Nephron progenitor cell (in vitro differentiated cells): Measurements from ENCODE around the gene SARM1.

Experiments
- DNase-seq: peaks from one replicate; pipeline ENCODE4 v3.0.0; 2021
- H3K27ac Mint-ChIP-seq: 2 replicates; pipeline ENCODE4 v1.8.0; 2021; ENCODE audit warnings: mild to moderate bottlenecking, moderate library complexity, mixed read lengths
- H3K27me3 Mint-ChIP-seq: 2 replicates; pipeline ENCODE4 v1.8.0; 2021; ENCODE audit warnings: mild to moderate bottlenecking, low read depth, mixed read lengths; ENCODE audit not compliant: poor library complexity
- H3K36me3 Mint-ChIP-seq: 2 replicates; pipeline ENCODE4 v1.8.0; 2021; ENCODE audit warnings: low read depth, mixed read lengths
- H3K4me1 Mint-ChIP-seq: 2 replicates; pipeline ENCODE4 v1.8.0; 2021; ENCODE audit warnings: mixed read lengths
- H3K4me3 Mint-ChIP-seq: 2 replicates; pipeline ENCODE4 v1.8.0; 2021; ENCODE audit warnings: mild to moderate bottlenecking, moderate library complexity, mixed read lengths
- H3K9me3 Mint-ChIP-seq: 2 replicates; pipeline ENCODE4 v1.8.0; 2021; ENCODE audit warnings: mild to moderate bottlenecking, moderate library complexity, mixed read lengths
- TF ChIP-seq, protein P1 (sequence below): fragments of 200-600 bp; sonication (generic); IDR thresholded peaks from 2 replicates; pipeline ENCODE4 v1.5.0; 2021; ENCODE audit warnings: antibody characterized with exemption

The SARM1 gene

DNA sequence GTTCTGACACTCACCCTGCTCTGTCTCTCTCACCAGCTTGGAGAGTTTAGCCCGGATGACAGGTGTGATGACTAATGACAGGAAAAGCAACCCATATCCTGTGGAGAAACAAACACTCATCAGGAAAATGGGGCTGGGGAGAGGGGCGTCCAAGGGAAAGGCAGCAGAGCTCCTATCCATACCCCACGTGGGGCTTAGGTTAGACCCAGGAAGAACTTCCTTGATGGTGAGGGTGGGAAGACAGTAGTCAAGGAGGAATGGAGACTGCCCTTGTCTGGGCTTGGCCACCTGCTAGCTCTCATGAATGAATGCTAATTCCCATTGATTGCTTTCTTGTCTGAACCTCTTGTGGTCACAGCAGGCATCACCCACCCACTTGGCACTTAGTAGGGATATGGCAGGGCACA, 30.7 kb downstream of the SARM1 start:
- H3K27me3 Mint-ChIP-seq: peaks cover 12% of the 10 kb centered on the region
- TF ChIP-seq, protein P1, sequence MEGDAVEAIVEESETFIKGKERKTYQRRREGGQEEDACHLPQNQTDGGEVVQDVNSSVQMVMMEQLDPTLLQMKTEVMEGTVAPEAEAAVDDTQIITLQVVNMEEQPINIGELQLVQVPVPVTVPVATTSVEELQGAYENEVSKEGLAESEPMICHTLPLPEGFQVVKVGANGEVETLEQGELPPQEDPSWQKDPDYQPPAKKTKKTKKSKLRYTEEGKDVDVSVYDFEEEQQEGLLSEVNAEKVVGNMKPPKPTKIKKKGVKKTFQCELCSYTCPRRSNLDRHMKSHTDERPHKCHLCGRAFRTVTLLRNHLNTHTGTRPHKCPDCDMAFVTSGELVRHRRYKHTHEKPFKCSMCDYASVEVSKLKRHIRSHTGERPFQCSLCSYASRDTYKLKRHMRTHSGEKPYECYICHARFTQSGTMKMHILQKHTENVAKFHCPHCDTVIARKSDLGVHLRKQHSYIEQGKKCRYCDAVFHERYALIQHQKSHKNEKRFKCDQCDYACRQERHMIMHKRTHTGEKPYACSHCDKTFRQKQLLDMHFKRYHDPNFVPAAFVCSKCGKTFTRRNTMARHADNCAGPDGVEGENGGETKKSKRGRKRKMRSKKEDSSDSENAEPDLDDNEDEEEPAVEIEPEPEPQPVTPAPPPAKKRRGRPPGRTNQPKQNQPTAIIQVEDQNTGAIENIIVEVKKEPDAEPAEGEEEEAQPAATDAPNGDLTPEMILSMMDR: no peak
- H3K36me3 Mint-ChIP-seq: peaks cover 17% of the 10 kb centered on the region
- no peaks in the 10 kb centered on the region for H3K9me3 Mint-ChIP-seq
- H3K4me1 Mint-ChIP-seq: peaks cover 50% of the 10 kb centered on the region
- H3K27ac Mint-ChIP-seq: no peak overlapping the region
- no peak for DNase-seq
- H3K4me3 Mint-ChIP-seq: no peak overlapping the region

DNA sequence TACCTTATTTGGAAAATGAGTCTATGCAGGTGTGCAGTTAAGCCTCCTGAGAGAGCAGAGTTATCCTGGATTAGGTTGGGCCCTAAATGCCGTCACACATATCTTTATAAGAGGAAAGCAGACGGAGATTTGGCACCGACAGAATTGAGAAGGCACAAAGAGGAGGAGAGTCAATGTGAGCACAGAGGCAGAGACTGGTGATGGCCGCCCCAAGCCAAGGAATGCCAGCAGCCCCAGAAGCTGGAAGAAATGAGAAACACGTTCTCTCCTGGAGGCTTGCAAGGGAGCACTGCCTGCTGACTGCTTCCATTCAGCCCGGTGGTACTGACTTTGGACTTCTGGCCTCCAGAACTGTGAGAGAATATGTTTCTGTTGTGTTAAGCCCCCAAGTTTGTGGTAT, 31.4 kb downstream of the SARM1 start:
- Mint-ChIP-seq H3K4me1 (peaks cover 50% of the 10 kb centered on the region), H3K27ac (no peak overlapping the region)

DNA sequence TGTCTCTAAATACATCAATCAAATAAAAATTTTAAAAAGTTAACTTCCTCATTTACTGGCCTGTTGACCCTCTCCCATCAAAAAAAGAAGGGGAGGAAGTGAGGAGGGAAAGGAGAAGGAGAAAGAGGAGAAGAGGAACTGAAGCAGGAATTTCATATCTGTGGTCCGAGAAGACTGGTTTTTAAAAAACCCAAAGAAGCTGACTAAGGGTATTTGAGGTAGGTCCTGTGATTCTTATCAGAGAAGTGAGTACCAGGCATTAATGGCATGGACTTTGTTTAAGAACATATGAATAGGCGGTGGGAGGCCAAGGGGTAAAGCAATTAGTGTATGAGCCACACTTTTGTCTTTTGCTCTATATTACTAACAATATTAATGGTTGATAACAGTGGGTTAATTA, 32.5 kb downstream of the SARM1 start:
- no peak for DNase-seq
- Mint-ChIP-seq H3K9me3 (no peaks in the 10 kb centered on the region), H3K27me3 (peaks cover 12% of the 10 kb centered on the region), H3K4me3 (peak overlapping the region; percentile 84), H3K4me1 (peaks cover 47% of the 10 kb centered on the region), H3K36me3 (peaks cover 17% of the 10 kb centered on the region), H3K27ac (no peak overlapping the region)
- TF ChIP-seq, protein P1: no peak

More for the DNA sequence above, 31.4 kb downstream of the SARM1 start:
- H3K4me3 Mint-ChIP-seq: no peak overlapping the region
- H3K9me3 Mint-ChIP-seq: no peaks in the 10 kb centered on the region
- TF ChIP-seq, protein P1: no peak
- peaks cover 12% of the 10 kb centered on the region for H3K27me3 Mint-ChIP-seq
- H3K36me3 Mint-ChIP-seq: peaks cover 17% of the 10 kb centered on the region
- no peak for DNase-seq

DNA sequence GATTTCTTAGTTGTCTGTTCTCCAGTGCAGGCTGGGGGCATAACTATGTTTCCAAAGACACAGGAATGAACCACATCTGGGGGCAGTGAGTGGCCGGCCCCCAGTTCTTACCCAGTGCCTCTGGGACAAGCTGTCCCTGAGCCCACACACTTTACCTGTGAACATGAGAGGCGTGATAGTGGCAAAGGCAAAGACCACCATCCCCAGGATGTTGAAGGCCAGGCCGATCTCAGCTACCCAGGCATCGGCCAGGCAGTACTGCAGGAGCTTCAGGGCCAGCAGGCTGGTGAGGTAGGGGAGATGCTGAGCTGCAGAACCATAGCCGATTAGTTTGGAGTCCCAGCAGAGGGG, 32.9 kb downstream of the SARM1 start:
- peaks cover 42% of the 10 kb centered on the region for H3K4me1 Mint-ChIP-seq
- no peak for DNase-seq
- TF ChIP-seq, protein P1: no peak
- H3K4me3 Mint-ChIP-seq: peak overlapping the region; percentile 84
- H3K36me3 Mint-ChIP-seq: peaks cover 17% of the 10 kb centered on the region
- H3K27ac Mint-ChIP-seq: no peak overlapping the region
- no peaks in the 10 kb centered on the region for H3K9me3 Mint-ChIP-seq
- H3K27me3 Mint-ChIP-seq: peaks cover 9% of the 10 kb centered on the region

DNA sequence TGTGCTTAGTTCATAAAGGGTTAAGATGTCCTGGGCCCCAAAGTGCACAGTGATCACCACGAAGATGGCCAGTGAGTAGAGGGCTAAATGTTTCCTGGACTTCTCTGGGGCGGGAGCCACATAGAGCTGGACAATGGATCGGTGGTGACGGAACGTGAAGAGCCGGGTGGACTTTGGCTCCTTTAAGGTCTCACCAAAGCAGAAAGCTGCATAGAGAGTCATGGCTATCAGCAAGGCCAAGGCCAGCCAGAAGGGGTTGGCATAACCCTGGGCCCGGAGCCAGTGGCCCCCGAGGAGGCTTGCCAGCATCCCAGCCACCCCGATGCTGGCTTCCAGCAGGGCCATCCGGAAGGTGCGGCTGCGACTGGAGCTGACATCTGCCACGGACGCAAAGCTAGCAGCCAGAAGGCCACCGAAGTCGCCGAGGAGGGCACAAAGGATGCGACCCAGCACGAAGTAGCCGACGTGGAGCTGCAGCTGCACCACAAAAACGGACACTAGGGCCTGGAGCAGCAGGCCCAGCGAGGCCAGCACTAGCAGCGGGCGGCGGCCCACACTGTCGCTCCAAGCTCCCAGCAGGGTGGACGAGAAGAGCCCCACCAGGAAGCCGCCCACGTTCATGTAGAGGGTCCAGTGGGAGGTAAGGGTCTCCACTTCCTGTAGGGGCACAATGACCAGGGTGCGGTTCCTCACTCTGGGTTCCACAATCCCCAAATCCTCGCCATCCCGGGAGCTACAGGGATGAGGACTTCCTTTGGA, 33.5 kb downstream of the SARM1 start:
- Mint-ChIP-seq H3K4me1 (peaks cover 42% of the 10 kb centered on the region), H3K4me3 (peak overlapping the region; percentile 84)

More for the DNA sequence above, 33.5 kb downstream of the SARM1 start:
- Mint-ChIP-seq H3K27ac (no peak overlapping the region), H3K36me3 (peaks cover 17% of the 10 kb centered on the region), H3K9me3 (no peaks in the 10 kb centered on the region), H3K27me3 (peaks cover 8% of the 10 kb centered on the region)
- DNase-seq: peak; percentile 21
- TF ChIP-seq, protein P1: no peak
